ENCODE data around the gene LENG1. TPM values are rescaled to one million over a fixed set of nuclear protein-coding genes. Genes with fewer than 3 reads are reported as not detected.
A peak's percentile ranks its signal among the peaks of the same experiment; 100 is the strongest.

Gene LENG1
- total RNA-seq, 2 experiments from 2014 or later: 3.3 to 4.0 TPM

DNA sequence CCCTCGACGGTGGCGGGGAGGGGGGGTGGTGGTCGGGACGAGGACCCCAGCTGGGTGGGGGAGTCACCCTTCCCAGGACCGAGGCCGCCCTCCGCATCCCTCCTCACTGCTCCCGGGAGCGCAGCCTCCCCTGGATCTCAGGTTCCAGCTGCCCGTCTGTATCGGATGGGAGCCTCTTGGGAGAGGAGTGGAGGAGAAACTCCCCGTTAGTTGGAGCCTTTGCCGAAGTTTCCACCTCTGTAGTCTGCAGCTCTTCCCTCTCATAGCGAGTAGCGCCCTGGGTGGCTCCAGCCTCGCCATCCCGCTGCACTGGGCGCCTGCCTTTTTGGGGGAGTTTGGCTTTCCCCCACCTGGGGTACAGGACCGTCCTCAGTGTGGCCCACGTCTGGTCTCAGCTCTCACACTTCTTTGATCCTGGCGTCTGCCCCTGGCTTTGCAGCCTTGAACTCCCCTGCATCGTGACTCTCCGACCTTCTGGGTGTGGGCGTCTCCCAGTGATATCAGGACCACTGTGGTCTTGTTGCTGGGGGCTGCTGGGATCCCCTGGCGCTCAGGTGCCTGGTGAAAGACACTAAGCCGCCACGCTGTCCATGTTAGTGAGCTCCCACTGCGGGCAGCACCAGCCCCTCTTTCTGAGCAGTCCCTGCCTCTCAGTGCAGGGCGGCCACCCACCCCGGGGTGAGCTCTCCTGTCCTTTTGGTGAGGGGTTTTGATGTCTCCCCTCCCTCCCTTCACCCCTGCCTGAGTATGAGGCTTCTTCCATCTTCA, 20.8 kb downstream of the LENG1 start:
- peak; percentile 60 for DNase-seq

DNA sequence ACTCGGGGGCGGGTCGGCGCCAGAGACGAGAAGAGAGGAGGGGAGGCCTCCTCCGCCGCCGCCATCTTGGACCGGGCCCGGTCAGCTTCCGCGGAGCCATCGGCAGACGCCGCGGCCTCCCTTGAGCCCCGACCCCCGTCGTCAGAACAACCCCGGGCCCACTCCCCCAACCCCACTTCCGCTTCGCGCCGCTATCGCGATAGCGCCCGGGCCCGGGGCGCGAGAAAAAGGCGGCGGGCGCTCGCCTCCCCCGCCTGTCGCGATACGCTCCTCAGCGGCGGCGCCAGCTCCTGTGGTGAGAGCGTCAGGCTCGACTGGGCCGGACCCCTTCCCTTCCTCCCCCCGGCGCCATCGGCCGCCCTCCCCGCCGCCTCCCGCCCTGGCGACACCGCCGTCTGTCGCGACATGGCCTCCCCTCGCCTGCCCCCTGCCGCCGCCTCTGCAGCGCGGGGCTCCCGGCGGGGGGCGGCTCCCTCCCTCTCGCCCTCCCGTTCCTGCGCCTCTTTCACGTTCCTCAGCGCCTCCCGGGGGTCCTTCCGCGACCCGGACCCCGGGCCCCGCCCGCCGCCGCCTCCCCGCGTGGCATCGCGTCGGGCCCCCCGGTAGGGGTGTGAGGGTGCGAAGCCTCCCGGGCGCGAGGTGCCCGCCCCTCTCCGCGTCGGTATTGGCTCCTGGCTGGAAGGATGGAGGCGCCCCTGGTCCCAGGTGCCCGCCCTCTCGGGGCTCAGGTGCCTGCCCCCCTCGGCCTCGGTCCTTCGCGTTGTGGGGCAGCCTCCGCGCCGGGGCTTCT, 21.6 kb downstream of the LENG1 start, which contains the start of gene CNOT3:
TSS of gene CNOT3 (plus strand) at position 64 of the 790 bp plus-strand sequence. CDS start 5,217 bp downstream, outside the sequence.
- no peak for ATAC-seq
- ChIA-PET CTCF (interaction anchor here (0.8 to 2.3 kb wide), 6 partner anchors 12 to 128 kb away, joined by 3 to 11 read pairs (median 4); partner anchors contain the start of genes LENG1 and MBOAT7), POLR2A (interaction anchor here (0.7 to 5.5 kb wide), 15 partner anchors 10 to 90 kb away, joined by 3 to 29 read pairs (median 4); partner anchors contain the start of genes LENG1, PRPF31, RPS9 and TFPT)
- Mint-ChIP-seq H3K4me3 (peak within 1 kb of the TSS; percentile 87), H3K27me3 (no peaks in the 10 kb centered on the region), H3K9me3 (no peaks in the 10 kb centered on the region), H3K4me1 (ENCODE audit: low read depth) (peaks cover 49% of the 10 kb centered on the region), H3K27ac (peak within 1 kb of the TSS; percentile 92), H3K36me3 (ENCODE audit: low read depth) (peaks cover 16% of the 10 kb centered on the region)
- DNase-seq: peak; percentile 49
- TF ChIP-seq, protein P1, sequence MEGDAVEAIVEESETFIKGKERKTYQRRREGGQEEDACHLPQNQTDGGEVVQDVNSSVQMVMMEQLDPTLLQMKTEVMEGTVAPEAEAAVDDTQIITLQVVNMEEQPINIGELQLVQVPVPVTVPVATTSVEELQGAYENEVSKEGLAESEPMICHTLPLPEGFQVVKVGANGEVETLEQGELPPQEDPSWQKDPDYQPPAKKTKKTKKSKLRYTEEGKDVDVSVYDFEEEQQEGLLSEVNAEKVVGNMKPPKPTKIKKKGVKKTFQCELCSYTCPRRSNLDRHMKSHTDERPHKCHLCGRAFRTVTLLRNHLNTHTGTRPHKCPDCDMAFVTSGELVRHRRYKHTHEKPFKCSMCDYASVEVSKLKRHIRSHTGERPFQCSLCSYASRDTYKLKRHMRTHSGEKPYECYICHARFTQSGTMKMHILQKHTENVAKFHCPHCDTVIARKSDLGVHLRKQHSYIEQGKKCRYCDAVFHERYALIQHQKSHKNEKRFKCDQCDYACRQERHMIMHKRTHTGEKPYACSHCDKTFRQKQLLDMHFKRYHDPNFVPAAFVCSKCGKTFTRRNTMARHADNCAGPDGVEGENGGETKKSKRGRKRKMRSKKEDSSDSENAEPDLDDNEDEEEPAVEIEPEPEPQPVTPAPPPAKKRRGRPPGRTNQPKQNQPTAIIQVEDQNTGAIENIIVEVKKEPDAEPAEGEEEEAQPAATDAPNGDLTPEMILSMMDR (IDR thresholded peaks at IDR 0.05): no peak
- intact Hi-C loops (cut with micrococcal nuclease): loop anchor here (2.0 kb wide), 1 partner anchor 23 kb away; the partner anchor contains the start of genes PRPF31 and TFPT

More for the DNA sequence above, 20.8 kb downstream of the LENG1 start:
- Mint-ChIP-seq H3K27ac (peak overlapping the region; percentile 92), H3K9me3 (no peaks in the 10 kb centered on the region), H3K36me3 (ENCODE audit: low read depth) (peaks cover 18% of the 10 kb centered on the region), H3K4me3 (peak overlapping the region; percentile 87), H3K27me3 (no peaks in the 10 kb centered on the region), H3K4me1 (ENCODE audit: low read depth) (peaks cover 49% of the 10 kb centered on the region)
- intact Hi-C loops (cut with micrococcal nuclease): no loop called here
- ChIA-PET CTCF (interaction anchor here (1.4 to 2.3 kb wide), 2 partner anchors 50 to 127 kb away, joined by 6 read pairs; partner anchors contain the start of gene MBOAT7), POLR2A (interaction anchor here (0.6 to 5.5 kb wide), 13 partner anchors 12 to 69 kb away, joined by 3 to 29 read pairs (median 4); partner anchors contain the start of genes LENG1, PRPF31, TFPT and TSEN34)
- ATAC-seq: no peak
- TF ChIP-seq, protein P1 (IDR thresholded peaks at IDR 0.05): no peak

DNA sequence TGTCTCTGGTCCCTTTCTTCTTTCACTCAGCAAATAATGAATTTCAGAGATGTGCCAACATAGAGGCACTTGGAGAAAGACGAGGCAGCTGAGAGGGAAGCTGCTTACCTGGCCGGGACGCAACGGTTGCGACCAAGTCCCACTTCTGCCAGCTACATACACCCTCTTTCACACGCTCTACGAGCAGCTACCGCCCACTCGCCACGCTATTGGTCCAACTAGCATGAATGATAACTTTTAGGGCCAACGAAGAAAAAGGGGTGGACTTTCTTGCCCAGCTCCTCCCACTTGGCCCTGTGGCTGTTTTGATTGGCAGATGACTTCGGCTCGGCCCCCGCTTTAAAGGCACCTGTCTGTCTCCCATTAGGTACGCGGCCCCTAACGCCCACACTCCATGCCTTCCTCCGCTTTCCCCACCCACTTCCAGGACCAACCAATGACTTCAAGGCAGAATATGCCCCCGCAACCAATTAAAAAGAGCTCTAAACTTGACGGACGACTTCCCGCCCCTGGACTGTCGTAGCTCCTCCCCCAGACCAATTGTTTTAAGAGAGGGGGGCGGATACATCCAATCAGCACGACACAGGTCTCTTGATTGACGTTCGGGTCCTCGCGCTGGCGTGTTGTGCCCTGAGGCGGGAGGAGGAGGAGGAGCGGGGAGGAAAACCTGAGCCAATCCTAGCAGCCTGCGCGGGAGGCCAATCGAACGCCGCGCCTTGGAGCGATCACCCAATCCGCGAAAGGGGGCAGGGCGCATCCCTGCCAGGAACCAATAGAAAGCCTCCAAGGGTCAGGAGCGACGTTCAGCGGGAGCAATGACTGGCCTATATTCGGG, 22.4 kb downstream of the LENG1 start:
- H3K4me3 Mint-ChIP-seq: peak overlapping the region; percentile 87
- peak overlapping the region; percentile 91 for H3K27ac Mint-ChIP-seq
- TF ChIP-seq, protein P1 (IDR thresholded peaks at IDR 0.05): no peak
- H3K4me1 Mint-ChIP-seq (ENCODE audit: low read depth): peaks cover 45% of the 10 kb centered on the region
- intact Hi-C loops (cut with micrococcal nuclease): loop anchor here (2.0 kb wide), 1 partner anchor 22 kb away; the partner anchor contains the start of genes PRPF31 and TFPT
- no peaks in the 10 kb centered on the region for H3K9me3 Mint-ChIP-seq
- ATAC-seq: peak; percentile 85
- ChIA-PET CTCF (interaction anchor here (0.8 to 1.6 kb wide), 5 partner anchors 13 to 113 kb away, joined by 3 to 11 read pairs (median 3); partner anchors contain the start of gene LENG1), POLR2A (interaction anchor here (0.7 to 5.5 kb wide), 9 partner anchors 11 to 90 kb away, joined by 3 to 29 read pairs (median 4); partner anchors contain the start of genes MBOAT7, PRPF31, RPS9 and TFPT)
- peaks cover 14% of the 10 kb centered on the region for H3K36me3 Mint-ChIP-seq (ENCODE audit: low read depth)
- H3K27me3 Mint-ChIP-seq: no peaks in the 10 kb centered on the region
- DNase-seq: peak; percentile 100

DNA sequence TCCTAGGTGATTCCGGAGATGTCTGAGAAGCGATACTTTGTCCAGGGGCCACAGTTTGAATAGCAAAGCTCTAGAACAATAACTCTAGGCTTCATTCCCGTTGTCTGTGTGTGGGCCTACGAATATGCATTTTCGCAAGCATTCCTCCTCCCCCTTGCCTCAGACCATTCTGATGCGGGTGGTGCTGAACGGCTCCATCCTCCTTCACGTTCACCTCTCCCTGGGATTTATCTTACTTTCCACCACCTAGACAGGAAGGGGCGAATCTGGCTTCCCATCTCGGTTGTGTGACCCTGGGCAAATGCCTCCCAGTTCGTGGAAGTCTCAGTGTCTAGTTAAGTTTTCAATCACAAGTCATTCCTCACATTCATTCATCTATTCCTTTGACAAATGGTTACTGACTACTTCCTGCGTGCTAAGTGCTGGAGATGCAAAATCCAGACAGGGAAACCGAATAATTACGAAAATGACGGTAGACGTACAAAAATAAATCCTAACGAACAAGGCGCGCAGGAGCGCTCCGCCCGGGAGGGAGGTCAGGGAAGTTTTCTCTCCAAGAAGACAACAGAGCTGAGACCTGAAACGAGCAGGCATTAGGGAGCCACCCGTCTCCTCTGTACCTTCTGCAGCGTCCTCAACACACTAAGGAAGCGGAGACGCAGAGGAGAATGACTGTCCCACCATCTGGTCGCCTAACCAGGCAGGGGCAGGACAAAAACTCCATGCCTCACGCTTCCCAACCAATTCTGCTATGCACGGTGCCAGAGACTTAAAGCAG, 23.2 kb downstream of the LENG1 start:
- no peaks in the 10 kb centered on the region for H3K27me3 Mint-ChIP-seq
- POLR2A ChIA-PET: interaction anchor here (1.0 to 5.5 kb wide), 7 partner anchors 12 to 91 kb away, joined by 3 to 29 read pairs (median 4); partner anchors contain the start of genes MBOAT7, PRPF31, RPS9 and TFPT
- H3K9me3 Mint-ChIP-seq: no peaks in the 10 kb centered on the region

More for the DNA sequence above, 23.2 kb downstream of the LENG1 start:
- Mint-ChIP-seq H3K27ac (peak overlapping the region; percentile 70), H3K36me3 (ENCODE audit: low read depth) (peaks cover 19% of the 10 kb centered on the region), H3K4me1 (ENCODE audit: low read depth) (peaks cover 40% of the 10 kb centered on the region), H3K4me3 (peak overlapping the region; percentile 87)
- DNase-seq (no peak), ATAC-seq (no peak)
- intact Hi-C loops (cut with micrococcal nuclease): loop anchor here (2.0 kb wide), 1 partner anchor 21 kb away; the partner anchor contains the start of genes PRPF31 and TFPT
- TF ChIP-seq, protein P1 (IDR thresholded peaks at IDR 0.05): no peak
- CTCF ChIA-PET: interaction anchor here (0.9 to 1.6 kb wide), 3 partner anchors 23 to 113 kb away, joined by 3 to 11 read pairs (median 4); partner anchors contain the start of gene LENG1
